GM18507 (cell line): ENCODE results near the gene CNFN.
A peak's percentile ranks its signal among the peaks of the same experiment; 100 is the strongest.

Source experiments
- DNase-seq: peaks from one replicate; pipeline ENCODE4 v3.0.0; 2011; ENCODE audit warnings: low read depth; ENCODE audit not compliant: insufficient read length; ENCODE audit errors: extremely low spot score
- FAIRE-seq: peaks from 2 replicates; lab custom pipeline; 2011; peaks lifted over from hg19 to GRCh38; lab: Jason Lieb, UNC

The CNFN gene

GRCh38 chr19:42411581-42412178 is 21.6 kb upstream of the CNFN start:
- DNase-seq = no peak
- no peak for FAIRE-seq

- DNase-seq = no peak
- no peak for FAIRE-seq
Measured at GRCh38 chr19:42410371-42410770, 20.3 kb upstream of the CNFN start.

- FAIRE-seq (no peak), DNase-seq (no peak)
Measured at GRCh38 chr19:42409477-42409876, 19.4 kb upstream of the CNFN start.

- no peak for FAIRE-seq
- DNase-seq = no peak
Measured at GRCh38 chr19:42407816-42408175, 17.7 kb upstream of the CNFN start.

GRCh38 chr19:42407085-42407815 is 17.2 kb upstream of the CNFN start:
- no peak for DNase-seq
- FAIRE-seq = no peak

- FAIRE-seq (no peak), DNase-seq (no peak)
Measured at GRCh38 chr19:42406111-42406510, 16.0 kb upstream of the CNFN start.

GRCh38 chr19:42403586-42403985 is 13.5 kb upstream of the CNFN start:
- no peak for FAIRE-seq

GRCh38 chr19:42402376-42403116 is 12.4 kb upstream of the CNFN start:
- DNase-seq (no peak), FAIRE-seq (no peak)

More at GRCh38 chr19:42403586-42403985, 13.5 kb upstream of the CNFN start:
- DNase-seq = no peak

- peak; percentile 80 for FAIRE-seq
- DNase-seq = no peak
Measured at GRCh38 chr19:42401365-42402303, 11.5 kb upstream of the CNFN start.

GRCh38 chr19:42400404-42400803 is 10.3 kb upstream of the CNFN start:
- FAIRE-seq (no peak), DNase-seq (no peak)

- FAIRE-seq (no peak), DNase-seq (no peak)
Measured at GRCh38 chr19:42397263-42398166, 7.4 kb upstream of the CNFN start.

- DNase-seq (peak; percentile 100), FAIRE-seq (peak; percentile 99)
Measured at GRCh38 chr19:42396381-42397262, 6.5 kb upstream of the CNFN start.

GRCh38 chr19:42394751-42395150 is 4.7 kb upstream of the CNFN start:
- DNase-seq (no peak), FAIRE-seq (no peak)

GRCh38 chr19:42392165-42392564 is 2.1 kb upstream of the CNFN start:
- no peak for FAIRE-seq

GRCh38 chr19:42388851-42389489 is 1.1 kb downstream of the CNFN start:
- FAIRE-seq = no peak

More at GRCh38 chr19:42392165-42392564, 2.1 kb upstream of the CNFN start:
- DNase-seq = no peak

GRCh38 chr19:42386974-42387707 is 3.0 kb downstream of the CNFN start:
- FAIRE-seq (peak; percentile 42), DNase-seq (no peak)

More at GRCh38 chr19:42388851-42389489, 1.1 kb downstream of the CNFN start:
- no peak for DNase-seq

GRCh38 chr19:42380155-42380554 is 9.9 kb downstream of the CNFN start:
- no peak for FAIRE-seq
- no peak for DNase-seq
